Fibroblast of lung (primary cell): ENCODE data around the gene LARP1. TPM values are rescaled to one million over a fixed set of nuclear protein-coding genes. Genes with fewer than 3 reads are reported as not detected.

Experiments used
- DNase-seq, 2 donors: peaks; one replicate each; pipeline versions ENCODE4 v3.0.0 to v3.0.0-alpha.2; 2010; ENCODE audit warnings: low read depth in 2 of 2
- H2AFZ ChIP-seq: 2 replicates; pipeline ENCODE4 v1.5.1; 2012; ENCODE audit warnings: low read length, control low read depth, inconsistent platforms
- H3K27ac ChIP-seq: 2 replicates; pipeline ENCODE4 v1.5.1; 2011; ENCODE audit warnings: low read length, control low read depth; ENCODE audit not compliant: insufficient read depth
- H3K27me3 ChIP-seq: 2 replicates; pipeline ENCODE4 v1.5.1; 2011; ENCODE audit warnings: mild to moderate bottlenecking, low read length; ENCODE audit not compliant: control insufficient read depth, insufficient read depth
- H3K36me3 ChIP-seq: 2 replicates; pipeline ENCODE4 v1.5.1; 2011; ENCODE audit warnings: low read length; ENCODE audit not compliant: control insufficient read depth, insufficient read depth
- H3K4me1 ChIP-seq: 2 replicates; pipeline ENCODE4 v1.5.1; 2011; ENCODE audit warnings: low read length; ENCODE audit not compliant: control insufficient read depth, insufficient read depth; ENCODE audit errors: extremely low read depth
- H3K4me2 ChIP-seq: 2 replicates; pipeline ENCODE4 v1.5.1; 2011; ENCODE audit warnings: low read length, control low read depth; ENCODE audit not compliant: insufficient read depth; ENCODE audit errors: extremely low read depth
- H3K4me3 ChIP-seq, 4 experiments: fragments of 200-600 bp in 1 of 4; sonication (generic) in 1 of 4; replicated peaks in 1 of 4; 2 replicates each; pipeline ENCODE4 v1.5.1; 2011 to 2016; ENCODE audit warnings: low read length in 4 of 4, low read depth in 3 of 4, mild to moderate bottlenecking in 3 of 4, control low read depth in 2 of 4, inconsistent platforms in 1 of 4, mixed read lengths in 1 of 4; ENCODE audit not compliant: insufficient read depth in 1 of 4; ENCODE audit errors: control extremely low read depth in 1 of 4
- H3K79me2 ChIP-seq: 2 replicates; pipeline ENCODE4 v1.5.1; 2012; ENCODE audit warnings: mild to moderate bottlenecking, low read length, inconsistent platforms; ENCODE audit not compliant: control insufficient read depth, insufficient read depth
- H3K9ac ChIP-seq: 2 replicates; pipeline ENCODE4 v1.5.1; 2011; ENCODE audit warnings: mild to moderate bottlenecking, low read length, control low read depth; ENCODE audit not compliant: insufficient read depth
- H3K9me3 ChIP-seq: 2 replicates; pipeline ENCODE4 v1.5.1; 2012; ENCODE audit warnings: low read depth, low read length; ENCODE audit not compliant: control insufficient read depth, insufficient read depth
- H4K20me1 ChIP-seq: 2 replicates; pipeline ENCODE4 v1.5.1; 2011; ENCODE audit warnings: low read length; ENCODE audit not compliant: control insufficient read depth, insufficient read depth; ENCODE audit errors: extremely low read depth
- CTCF ChIP-seq, 2 donors: IDR thresholded peaks in 1 of 2; conservative IDR thresholded peaks in 1 of 2; 1 replicate in 1 of 2; 2 replicates in 1 of 2; pipeline ENCODE4 v1.5.1; 2011 to 2012; ENCODE audit warnings: low read length in 2 of 2, control low read depth in 1 of 2, inconsistent platforms in 1 of 2, low read depth in 1 of 2, mild to moderate bottlenecking in 1 of 2
- EZH2 ChIP-seq: IDR thresholded peaks from 2 replicates; pipeline ENCODE4 v1.5.1; 2012; ENCODE audit warnings: low read length, control low read depth, mild to moderate bottlenecking; ENCODE audit errors: missing control alignments
- polyA plus RNA-seq, 2 donors: library from polyadenylated mRNA; depleted of rRNA in 1 of 2; stranded (reverse) in 1 of 2; unstranded in 1 of 2; fragments of >200 nt; gene quantifications; 2 replicates each; pipeline ENCODE4 v1.2.1, GENCODE V29; 2011 to 2012; ENCODE audit warnings: missing spikeins in 1 of 2
- total RNA-seq: library from RNA; depleted of rRNA; stranded (reverse); fragments of >200 nt; gene quantifications from 2 replicates; pipeline ENCODE4 v1.2.1, GENCODE V29; 2014

The LARP1 gene
- total and polyA plus RNA-seq, 2 donors (not counting 1 experiment from before 2014, with no cell fraction given) = 51.0 to 81.3 TPM

- Histone ChIP-seq H3K27ac (no peak overlapping the region), H3K27me3 (no peaks in the 10 kb centered on the region), H3K9ac (no peak overlapping the region), H3K9me3 (no peaks in the 10 kb centered on the region), H3K4me3 (no peak overlapping the region), H2AFZ (no peak overlapping the region), H3K4me1 (peaks cover 4% of the 10 kb centered on the region), H3K4me2 (no peak overlapping the region), H4K20me1 (peaks cover 12% of the 10 kb centered on the region), H3K36me3 (no peaks in the 10 kb centered on the region), H3K79me2 (peaks cover 97% of the 10 kb centered on the region)
- DNase-seq = no peak
- TF ChIP-seq EZH2 = no peak
- TF ChIP-seq CTCF (conservative IDR thresholded peaks at IDR 0.05 in 1 of 2, IDR thresholded peaks at IDR 0.05 in 1 of 2; ENCODE audit: low read depth in 1 of 2, low read length in 2 of 2) = no peak
Measured at GRCh38 chr5:154761046-154761736, 6.0 kb downstream of the LARP1 start.

- Histone ChIP-seq H3K9ac (no peak overlapping the region), H3K36me3 (no peaks in the 10 kb centered on the region), H3K9me3 (no peaks in the 10 kb centered on the region), H3K27me3 (no peaks in the 10 kb centered on the region), H3K4me1 (peaks cover 4% of the 10 kb centered on the region), H3K4me3 (no peak overlapping the region), H2AFZ (no peak overlapping the region), H4K20me1 (peaks cover 12% of the 10 kb centered on the region), H3K4me2 (no peak overlapping the region), H3K27ac (no peak overlapping the region), H3K79me2 (peaks cover 97% of the 10 kb centered on the region)
- TF ChIP-seq CTCF (conservative IDR thresholded peaks at IDR 0.05 in 1 of 2, IDR thresholded peaks at IDR 0.05 in 1 of 2; ENCODE audit: low read depth in 1 of 2, low read length in 2 of 2) = no peak
- TF ChIP-seq EZH2 = no peak
- no peak for DNase-seq
Measured at GRCh38 chr5:154762261-154762660, 7.1 kb downstream of the LARP1 start.

- Histone ChIP-seq H3K9ac (no peak overlapping the region), H4K20me1 (peaks cover 12% of the 10 kb centered on the region), H3K36me3 (no peaks in the 10 kb centered on the region), H3K4me2 (no peak overlapping the region), H3K27ac (no peak overlapping the region), H3K9me3 (no peaks in the 10 kb centered on the region), H2AFZ (no peak overlapping the region), H3K4me1 (peaks cover 4% of the 10 kb centered on the region), H3K27me3 (no peaks in the 10 kb centered on the region), H3K4me3 (no peak overlapping the region), H3K79me2 (peaks cover 98% of the 10 kb centered on the region)
- no peak for TF ChIP-seq CTCF (conservative IDR thresholded peaks at IDR 0.05 in 1 of 2, IDR thresholded peaks at IDR 0.05 in 1 of 2; ENCODE audit: low read depth in 1 of 2, low read length in 2 of 2)
- TF ChIP-seq EZH2 = no peak
- no peak for DNase-seq
Measured at GRCh38 chr5:154762700-154763099, 7.5 kb downstream of the LARP1 start.
